ENCODE measurements around the gene GMCL2. TPM values are rescaled to one million over a fixed set of nuclear protein-coding genes. Genes with fewer than 3 reads are reported as not detected.

GMCL2 gene
- total RNA-seq, 1 donor from 2014 or later = not detected

GRCh38 chr5:178155065-178155464 lies 32.1 kb downstream of the GMCL2 start:
- Histone ChIP-seq H3K4me1 (peaks cover 10% of the 10 kb centered on the region), H3K27me3 (no peaks in the 10 kb centered on the region), H3K4me3 (no peak overlapping the region), H3K9me3 (no peaks in the 10 kb centered on the region), H3K27ac (no peak overlapping the region), H3K36me3 (peaks cover 15% of the 10 kb centered on the region)
- TF ChIP-seq CTCF (IDR thresholded peaks at IDR 0.05) = no peak
- ATAC-seq = no peak
- intact Hi-C loops (cut with DNase I) = no loop called here
- DNase-seq = no peak

- intact Hi-C loops (cut with DNase I) = no loop called here
- TF ChIP-seq CTCF (IDR thresholded peaks at IDR 0.05) = no peak
- peak; percentile 100 for ATAC-seq
- Histone ChIP-seq H3K36me3 (peaks cover 28% of the 10 kb centered on the region), H3K27ac (peak within 1 kb of the TSS; percentile 82), H3K27me3 (no peaks in the 10 kb centered on the region), H3K4me3 (peak within 1 kb of the TSS; percentile 99), H3K4me1 (peaks cover 10% of the 10 kb centered on the region), H3K9me3 (no peaks in the 10 kb centered on the region)
- peak; percentile 99 for DNase-seq
Observed at GRCh38 chr5:178153530-178154340, 33.4 kb downstream of the GMCL2 start, which contains the start of gene NHP2. Gene NHP2, minus strand, starts transcription at chr5:178153885. Its CDS starts 68 bp downstream, at chr5:178153817.

- TF ChIP-seq CTCF (IDR thresholded peaks at IDR 0.05) = no peak
- no peak for DNase-seq
Observed at GRCh38 chr5:178152491-178153444, 34.4 kb downstream of the GMCL2 start.

GRCh38 chr5:178150977-178151734 lies 36.0 kb downstream of the GMCL2 start:
- H3K9me3 ChIP-seq = no peaks in the 10 kb centered on the region
- no peak overlapping the region for H3K27ac ChIP-seq
- H3K36me3 ChIP-seq = peaks cover 54% of the 10 kb centered on the region
- TF ChIP-seq CTCF (IDR thresholded peaks at IDR 0.05) = no peak
- ATAC-seq = no peak
- intact Hi-C loops (cut with DNase I) = no loop called here
- no peak overlapping the region for H3K4me3 ChIP-seq
- no peaks in the 10 kb centered on the region for H3K27me3 ChIP-seq
- no peak for DNase-seq
- H3K4me1 ChIP-seq = peaks cover 10% of the 10 kb centered on the region

More at GRCh38 chr5:178152491-178153444, 34.4 kb downstream of the GMCL2 start:
- no peaks in the 10 kb centered on the region for H3K9me3 ChIP-seq
- no peaks in the 10 kb centered on the region for H3K27me3 ChIP-seq
- no peak for ATAC-seq
- peak overlapping the region; percentile 82 for H3K27ac ChIP-seq
- intact Hi-C loops (cut with DNase I) = no loop called here
- peak overlapping the region; percentile 99 for H3K4me3 ChIP-seq
- peaks cover 38% of the 10 kb centered on the region for H3K36me3 ChIP-seq
- H3K4me1 ChIP-seq = peaks cover 10% of the 10 kb centered on the region

All from upper lobe of right lung (tissue), 1 donor.